GM23338 (cell line): ENCODE data around the gene NECAP2. TPM values are rescaled to one million over a fixed set of nuclear protein-coding genes. Genes with fewer than 3 reads are reported as not detected.

Source experiments
- ATAC-seq: fragments of 200-7000 bp; cut with Tn5 transposase; 3 replicates; pipeline ENCODE4 v1.9.1; 2020
- DNase-seq: peaks from one replicate; pipeline ENCODE4 v3.0.0-alpha.2; 2015; ENCODE audit warnings: low spot score
- H2AFZ ChIP-seq: fragments of 200-600 bp; sonication (generic); 2 replicates; pipeline ENCODE4 v1.8.0; 2016; ENCODE audit warnings: antibody characterized with exemption, mild to moderate bottlenecking, moderate library complexity
- H3F3A ChIP-seq: fragments of 200-600 bp; sonication (generic); replicated peaks from 2 replicates; pipeline ENCODE4 v1.8.0; 2017; ENCODE audit warnings: antibody characterized with exemption, mixed run types, low read depth
- H3K27ac ChIP-seq: fragments of 200-600 bp; sonication (generic); 2 replicates; pipeline ENCODE4 v1.6.1; 2016; ENCODE audit warnings: low read depth
- H3K27me3 ChIP-seq: fragments of 200-600 bp; sonication (generic); 2 replicates; pipeline ENCODE4 v1.8.0; 2016; ENCODE audit warnings: mild to moderate bottlenecking, mixed run types, moderate library complexity; ENCODE audit not compliant: insufficient read depth
- H3K36me3 ChIP-seq: fragments of 200-600 bp; sonication (generic); 2 replicates; pipeline ENCODE4 v1.8.0; 2016; ENCODE audit warnings: mild to moderate bottlenecking; ENCODE audit not compliant: insufficient read depth
- H3K4me1 ChIP-seq: fragments of 200-600 bp; sonication (generic); 2 replicates; pipeline ENCODE4 v1.8.0; 2016; ENCODE audit warnings: mild to moderate bottlenecking, moderate library complexity; ENCODE audit not compliant: insufficient read depth
- H3K4me2 ChIP-seq: fragments of 200-600 bp; sonication (generic); 2 replicates; pipeline ENCODE4 v1.7.1; 2017; ENCODE audit warnings: mixed run types
- H3K4me3 ChIP-seq: fragments of 200-600 bp; sonication (generic); 2 replicates; pipeline ENCODE4 v1.6.1; 2016; ENCODE audit warnings: mixed run types
- H3K79me2 ChIP-seq: fragments of 200-600 bp; sonication (generic); replicated peaks from 2 replicates; pipeline ENCODE4 v1.8.0; 2017; ENCODE audit warnings: mild to moderate bottlenecking; ENCODE audit not compliant: insufficient read depth
- H3K9me2 ChIP-seq: fragments of 200-600 bp; sonication (generic); 2 replicates; pipeline ENCODE4 v1.8.0; 2017; ENCODE audit not compliant: insufficient read depth
- H4K20me1 ChIP-seq: fragments of 200-600 bp; sonication (generic); replicated peaks from 2 replicates; pipeline ENCODE4 v1.8.0; 2017; ENCODE audit warnings: mild to moderate bottlenecking; ENCODE audit not compliant: insufficient read depth
- H3K27ac Mint-ChIP-seq: 2 replicates; pipeline ENCODE4 v1.8.0; 2020; ENCODE audit warnings: inconsistent platforms, mild to moderate bottlenecking, moderate library complexity, mixed read lengths
- H3K27me3 Mint-ChIP-seq: 3 replicates; pipeline ENCODE4 v1.8.0; 2022; ENCODE audit warnings: low read depth, mild to moderate bottlenecking, moderate library complexity, mixed read lengths, inconsistent platforms; ENCODE audit not compliant: insufficient read depth, poor library complexity
- H3K36me3 Mint-ChIP-seq: 3 replicates; pipeline ENCODE4 v1.8.0; 2021; ENCODE audit warnings: low read depth, mild to moderate bottlenecking, inconsistent platforms, moderate library complexity, mixed read lengths
- H3K4me1 Mint-ChIP-seq: 3 replicates; pipeline ENCODE4 v1.8.0; 2020; ENCODE audit warnings: mild to moderate bottlenecking, inconsistent platforms, mixed read lengths
- H3K4me3 Mint-ChIP-seq: 3 replicates; pipeline ENCODE4 v1.8.0; 2021; ENCODE audit warnings: moderate library complexity, mild to moderate bottlenecking, inconsistent platforms, mixed read lengths
- H3K9me3 Mint-ChIP-seq: 3 replicates; pipeline ENCODE4 v1.8.0; 2020; ENCODE audit warnings: moderate library complexity, mild to moderate bottlenecking, inconsistent platforms, mixed read lengths
- CREB1 ChIP-seq: fragments of 250-450 bp; sonication (Bioruptor Pico); IDR thresholded peaks from 2 replicates; pipeline ENCODE4 v1.5.0; 2020; ENCODE audit warnings: low read depth, mild to moderate bottlenecking, moderate library complexity
- CTCF ChIP-seq, 2 experiments: fragments of 200-600 bp in 1 of 2; sonication (generic) in 1 of 2; conservative IDR thresholded peaks; 2 replicates each; pipeline versions ENCODE4 v1.5.1 to v1.6.1; 2016 to 2017; ENCODE audit warnings: antibody characterized with exemption in 2 of 2, low read depth in 2 of 2, mild to moderate bottlenecking in 2 of 2, moderate library complexity in 1 of 2
- ETS1 ChIP-seq: IDR thresholded peaks from 2 replicates; pipeline ENCODE4 v1.6.1; 2016; ENCODE audit warnings: antibody characterized with exemption
- EZH2 ChIP-seq: fragments of 200-600 bp; sonication (generic); IDR thresholded peaks from one replicate; pipeline ENCODE4 v1.8.0; 2017; ENCODE audit warnings: antibody characterized with exemption, mild to moderate bottlenecking, low read depth; ENCODE audit not compliant: unreplicated experiment
- EZH2phosphoT487 ChIP-seq: fragments of 200-600 bp; sonication (generic); IDR thresholded peaks from one replicate; pipeline ENCODE4 v1.8.1; 2018; ENCODE audit warnings: antibody characterized with exemption; ENCODE audit not compliant: unreplicated experiment
- JUNB ChIP-seq: IDR thresholded peaks from one replicate; pipeline ENCODE4 v1.6.1; 2016; ENCODE audit warnings: antibody characterized with exemption; ENCODE audit not compliant: unreplicated experiment
- NANOG ChIP-seq: IDR thresholded peaks from 2 replicates; pipeline ENCODE4 v1.6.1; 2016; ENCODE audit warnings: antibody characterized with exemption, borderline replicate concordance
- POLR2AphosphoS5 ChIP-seq: IDR thresholded peaks from 2 replicates; pipeline ENCODE4 v1.6.1; 2016; ENCODE audit warnings: antibody characterized with exemption, low read depth
- REST ChIP-seq: IDR thresholded peaks from one replicate; pipeline ENCODE4 v1.6.1; 2018; ENCODE audit warnings: antibody characterized with exemption; ENCODE audit not compliant: unreplicated experiment
- STAT1 ChIP-seq: IDR thresholded peaks from one replicate; pipeline ENCODE4 v1.6.1; 2016; ENCODE audit warnings: antibody characterized with exemption; ENCODE audit not compliant: unreplicated experiment
- ZNF114 ChIP-seq: fragments of 250-450 bp; sonication (Bioruptor Pico); IDR thresholded peaks from 2 replicates; pipeline ENCODE4 v1.5.0; 2020; ENCODE audit warnings: mild to moderate bottlenecking, moderate library complexity
- ZNF331 ChIP-seq: fragments of 250-450 bp; sonication (Bioruptor Pico); IDR thresholded peaks from 2 replicates; pipeline ENCODE4 v1.5.0; 2020; ENCODE audit warnings: low read depth, mild to moderate bottlenecking, moderate library complexity
- ZNF462 ChIP-seq: fragments of 250-450 bp; sonication (Bioruptor Pico); IDR thresholded peaks from 2 replicates; pipeline ENCODE4 v1.5.0; 2020; ENCODE audit warnings: mild to moderate bottlenecking, moderate library complexity
- polyA plus RNA-seq: library from polyadenylated mRNA; unstranded; fragments of >200 nt; fragmentation: Nextera tagmentation; extraction: Ambion mirVana; gene quantifications from 2 replicates; pipeline ENCODE4 v1.2.1, GENCODE V29; 2016
- total RNA-seq: library from RNA; depleted of rRNA; stranded (reverse); fragments of >200 nt; shearing (Covaris generic); gene quantifications from 2 replicates; pipeline ENCODE4 v1.2.3, GENCODE V29; 2014

The NECAP2 gene
- total and polyA plus RNA-seq, 2 experiments from 2014 or later: 20.2 to 28.9 TPM

GRCh38 chr1:16484931-16485330 is 44.4 kb downstream of the NECAP2 start:
- H3F3A ChIP-seq: no peaks in the 10 kb centered on the region
- DNase-seq: no peak
- no peaks in the 10 kb centered on the region for H4K20me1 ChIP-seq
- Mint-ChIP-seq H3K27me3 (peaks cover 4% of the 10 kb centered on the region), H3K4me1 (no peaks in the 10 kb centered on the region), H3K4me3 (no peak overlapping the region), H3K36me3 (peaks cover 24% of the 10 kb centered on the region), H3K9me3 (no peaks in the 10 kb centered on the region), H3K27ac (no peak overlapping the region)
- H3K4me3 ChIP-seq: no peak overlapping the region
- no peaks in the 10 kb centered on the region for H3K27me3 ChIP-seq
- H3K79me2 ChIP-seq: no peaks in the 10 kb centered on the region
- H2AFZ ChIP-seq: no peak overlapping the region
- H3K36me3 ChIP-seq: 0 out of 2 replicates have a peak, but pooled peaks cover 3% of the 10 kb centered on the region
- H3K4me2 ChIP-seq: no peak overlapping the region
- no peak overlapping the region for H3K27ac ChIP-seq
- H3K9me2 ChIP-seq: no peaks in the 10 kb centered on the region
- TF ChIP-seq EZH2phosphoT487 (no peak), POLR2AphosphoS5 (no peak), ZNF114 (CRISPR knock-in tag) (no peak), ZNF462 (CRISPR knock-in tag) (no peak), ETS1 (no peak), CREB1 (CRISPR knock-in tag) (no peak), STAT1 (no peak), NANOG (no peak), ZNF331 (CRISPR knock-in tag) (no peak), REST (no peak), EZH2 (no peak), CTCF (conservative IDR thresholded peaks at IDR 0.05; ENCODE audit: low read depth in 2 of 2) (no peak), JUNB (no peak)
- no peak for ATAC-seq
- no peaks in the 10 kb centered on the region for H3K4me1 ChIP-seq
